Parathyroid adenoma (tissue), 2 donors: ENCODE measurements around the gene CACNA1C.

Experiments used
- H2AFZ ChIP-seq: fragments of 300-600 bp; sonication (generic); one replicate; pipeline ENCODE4 v1.7.0; 2017; ENCODE audit warnings: antibody characterized with exemption, mild to moderate bottlenecking
- H3K27ac ChIP-seq: fragments of 300-600 bp; sonication (generic); one replicate; pipeline ENCODE4 v1.7.0; 2017
- H3K27me3 ChIP-seq: fragments of 300-600 bp; sonication (generic); one replicate; pipeline ENCODE4 v1.7.0; 2017; ENCODE audit warnings: low read length; ENCODE audit not compliant: control insufficient read depth, insufficient read depth
- H3K36me3 ChIP-seq: fragments of 300-600 bp; sonication (generic); one replicate; pipeline ENCODE4 v1.7.0; 2017; ENCODE audit warnings: low read length; ENCODE audit not compliant: control insufficient read depth, insufficient read depth
- H3K4me1 ChIP-seq: fragments of 300-600 bp; sonication (generic); one replicate; pipeline ENCODE4 v1.7.0; 2017; ENCODE audit warnings: control low read depth
- H3K4me2 ChIP-seq: fragments of 300-600 bp; sonication (generic); one replicate; pipeline ENCODE4 v1.7.0; 2017; ENCODE audit warnings: low read length
- H3K4me3 ChIP-seq: fragments of 300-600 bp; sonication (generic); one replicate; pipeline ENCODE4 v1.7.0; 2017; ENCODE audit warnings: low read depth, low read length
- H3K79me2 ChIP-seq: fragments of 300-600 bp; sonication (generic); one replicate; pipeline ENCODE4 v1.7.0; 2017; ENCODE audit warnings: control low read depth
- H3K9ac ChIP-seq: fragments of 300-600 bp; sonication (generic); one replicate; pipeline ENCODE4 v1.7.0; 2017; ENCODE audit warnings: mild to moderate bottlenecking
- H3K9me3 ChIP-seq: fragments of 300-600 bp; sonication (generic); one replicate; pipeline ENCODE4 v1.7.0; 2017; ENCODE audit warnings: low read length; ENCODE audit not compliant: control insufficient read depth
- CTCF ChIP-seq: fragments of 300-600 bp; sonication (generic); IDR thresholded peaks from one replicate; pipeline ENCODE4 v1.7.0; 2017; ENCODE audit warnings: antibody characterized with exemption, mild to moderate bottlenecking
- donor health status: primary hyperparathyroidism.

CACNA1C gene

GRCh38 chr12:2301531-2302461, 249.0 kb downstream of the CACNA1C start:
- no peaks in the 10 kb centered on the region for H3K4me1 ChIP-seq
- no peak overlapping the region for H3K4me2 ChIP-seq
- H2AFZ ChIP-seq, result no peak overlapping the region
- H3K27ac ChIP-seq, result no peak overlapping the region
- no peak overlapping the region for H3K9ac ChIP-seq
- H3K36me3 ChIP-seq, result no peaks in the 10 kb centered on the region
- TF ChIP-seq CTCF, result no peak
- H3K79me2 ChIP-seq, result no peaks in the 10 kb centered on the region
- H3K4me3 ChIP-seq, result no peak overlapping the region
- no peaks in the 10 kb centered on the region for H3K27me3 ChIP-seq
- no peaks in the 10 kb centered on the region for H3K9me3 ChIP-seq

- TF ChIP-seq CTCF, result no peak
- no peaks in the 10 kb centered on the region for H3K9me3 ChIP-seq
- H3K79me2 ChIP-seq, result no peaks in the 10 kb centered on the region
- no peaks in the 10 kb centered on the region for H3K36me3 ChIP-seq
- no peak overlapping the region for H2AFZ ChIP-seq
- H3K27me3 ChIP-seq, result no peaks in the 10 kb centered on the region
- H3K4me1 ChIP-seq, result no peaks in the 10 kb centered on the region
- H3K4me2 ChIP-seq, result no peak overlapping the region
- no peak overlapping the region for H3K27ac ChIP-seq
- no peak overlapping the region for H3K4me3 ChIP-seq
- H3K9ac ChIP-seq, result no peak overlapping the region
Measured at GRCh38 chr12:2302711-2303580, 250.2 kb downstream of the CACNA1C start.

- Histone ChIP-seq H3K79me2 (no peaks in the 10 kb centered on the region), H3K4me1 (no peaks in the 10 kb centered on the region), H3K36me3 (no peaks in the 10 kb centered on the region), H3K4me3 (no peak overlapping the region), H3K9ac (no peak overlapping the region), H3K27me3 (no peaks in the 10 kb centered on the region), H3K9me3 (no peaks in the 10 kb centered on the region), H3K4me2 (no peak overlapping the region), H3K27ac (no peak overlapping the region), H2AFZ (no peak overlapping the region)
- no peak for TF ChIP-seq CTCF
Measured at GRCh38 chr12:2304223-2304622, 251.4 kb downstream of the CACNA1C start.

- no peaks in the 10 kb centered on the region for H3K36me3 ChIP-seq
- H3K79me2 ChIP-seq, result no peaks in the 10 kb centered on the region
- no peak overlapping the region for H3K27ac ChIP-seq
- no peaks in the 10 kb centered on the region for H3K9me3 ChIP-seq
- no peak for TF ChIP-seq CTCF
- H2AFZ ChIP-seq, result no peak overlapping the region
- no peak overlapping the region for H3K9ac ChIP-seq
- H3K27me3 ChIP-seq, result no peaks in the 10 kb centered on the region
- no peaks in the 10 kb centered on the region for H3K4me1 ChIP-seq
- H3K4me2 ChIP-seq, result no peak overlapping the region
- H3K4me3 ChIP-seq, result no peak overlapping the region
Measured at GRCh38 chr12:2306012-2306411, 253.2 kb downstream of the CACNA1C start.
